Fibroblast of lung (primary cell): Measurements from ENCODE around the gene TCOF1. TPM values are rescaled to one million over a fixed set of nuclear protein-coding genes. Genes with fewer than 3 reads are reported as not detected.

ENCODE experiments used
- DNase-seq, 2 donors: peaks; one replicate each; pipeline versions ENCODE4 v3.0.0 to v3.0.0-alpha.2; 2010; ENCODE audit warnings: low read depth in 2 of 2
- H2AFZ ChIP-seq: 2 replicates; pipeline ENCODE4 v1.5.1; 2012; ENCODE audit warnings: low read length, control low read depth, inconsistent platforms
- H3K27ac ChIP-seq: 2 replicates; pipeline ENCODE4 v1.5.1; 2011; ENCODE audit warnings: low read length, control low read depth; ENCODE audit not compliant: insufficient read depth
- H3K27me3 ChIP-seq: 2 replicates; pipeline ENCODE4 v1.5.1; 2011; ENCODE audit warnings: mild to moderate bottlenecking, low read length; ENCODE audit not compliant: control insufficient read depth, insufficient read depth
- H3K36me3 ChIP-seq: 2 replicates; pipeline ENCODE4 v1.5.1; 2011; ENCODE audit warnings: low read length; ENCODE audit not compliant: control insufficient read depth, insufficient read depth
- H3K4me1 ChIP-seq: 2 replicates; pipeline ENCODE4 v1.5.1; 2011; ENCODE audit warnings: low read length; ENCODE audit not compliant: control insufficient read depth, insufficient read depth; ENCODE audit errors: extremely low read depth
- H3K4me2 ChIP-seq: 2 replicates; pipeline ENCODE4 v1.5.1; 2011; ENCODE audit warnings: low read length, control low read depth; ENCODE audit not compliant: insufficient read depth; ENCODE audit errors: extremely low read depth
- H3K4me3 ChIP-seq, 4 experiments: fragments of 200-600 bp in 1 of 4; sonication (generic) in 1 of 4; replicated peaks in 1 of 4; 2 replicates each; pipeline ENCODE4 v1.5.1; 2011 to 2016; ENCODE audit warnings: low read length in 4 of 4, low read depth in 3 of 4, mild to moderate bottlenecking in 3 of 4, control low read depth in 2 of 4, inconsistent platforms in 1 of 4, mixed read lengths in 1 of 4; ENCODE audit not compliant: insufficient read depth in 1 of 4; ENCODE audit errors: control extremely low read depth in 1 of 4
- H3K79me2 ChIP-seq: 2 replicates; pipeline ENCODE4 v1.5.1; 2012; ENCODE audit warnings: mild to moderate bottlenecking, low read length, inconsistent platforms; ENCODE audit not compliant: control insufficient read depth, insufficient read depth
- H3K9ac ChIP-seq: 2 replicates; pipeline ENCODE4 v1.5.1; 2011; ENCODE audit warnings: mild to moderate bottlenecking, low read length, control low read depth; ENCODE audit not compliant: insufficient read depth
- H3K9me3 ChIP-seq: 2 replicates; pipeline ENCODE4 v1.5.1; 2012; ENCODE audit warnings: low read depth, low read length; ENCODE audit not compliant: control insufficient read depth, insufficient read depth
- H4K20me1 ChIP-seq: 2 replicates; pipeline ENCODE4 v1.5.1; 2011; ENCODE audit warnings: low read length; ENCODE audit not compliant: control insufficient read depth, insufficient read depth; ENCODE audit errors: extremely low read depth
- CTCF ChIP-seq, 2 donors: IDR thresholded peaks in 1 of 2; conservative IDR thresholded peaks in 1 of 2; 1 replicate in 1 of 2; 2 replicates in 1 of 2; pipeline ENCODE4 v1.5.1; 2011 to 2012; ENCODE audit warnings: low read length in 2 of 2, control low read depth in 1 of 2, inconsistent platforms in 1 of 2, low read depth in 1 of 2, mild to moderate bottlenecking in 1 of 2
- EZH2 ChIP-seq: IDR thresholded peaks from 2 replicates; pipeline ENCODE4 v1.5.1; 2012; ENCODE audit warnings: low read length, control low read depth, mild to moderate bottlenecking; ENCODE audit errors: missing control alignments
- polyA plus RNA-seq, 2 donors: library from polyadenylated mRNA; depleted of rRNA in 1 of 2; stranded (reverse) in 1 of 2; unstranded in 1 of 2; fragments of >200 nt; gene quantifications; 2 replicates each; pipeline ENCODE4 v1.2.1, GENCODE V29; 2011 to 2012; ENCODE audit warnings: missing spikeins in 1 of 2
- total RNA-seq: library from RNA; depleted of rRNA; stranded (reverse); fragments of >200 nt; gene quantifications from 2 replicates; pipeline ENCODE4 v1.2.1, GENCODE V29; 2014

The TCOF1 gene
- total and polyA plus RNA-seq, 2 donors (not counting 1 experiment from before 2014, with no cell fraction given), result 8.5 to 10.6 TPM

- Histone ChIP-seq H3K4me1 (peaks cover 5% of the 10 kb centered on the region), H3K9me3 (no peaks in the 10 kb centered on the region), H3K4me3 (no peak overlapping the region), H3K9ac (no peak overlapping the region), H3K27me3 (no peaks in the 10 kb centered on the region), H4K20me1 (no peaks in the 10 kb centered on the region), H2AFZ (no peak overlapping the region), H3K36me3 (peaks cover 4% of the 10 kb centered on the region), H3K4me2 (no peak overlapping the region), H3K27ac (no peak overlapping the region), H3K79me2 (no peaks in the 10 kb centered on the region)
- TF ChIP-seq EZH2, result no peak
- no peak for DNase-seq
Observed at GRCh38 chr5:150404121-150404520, 46.6 kb downstream of the TCOF1 start.

DNA sequence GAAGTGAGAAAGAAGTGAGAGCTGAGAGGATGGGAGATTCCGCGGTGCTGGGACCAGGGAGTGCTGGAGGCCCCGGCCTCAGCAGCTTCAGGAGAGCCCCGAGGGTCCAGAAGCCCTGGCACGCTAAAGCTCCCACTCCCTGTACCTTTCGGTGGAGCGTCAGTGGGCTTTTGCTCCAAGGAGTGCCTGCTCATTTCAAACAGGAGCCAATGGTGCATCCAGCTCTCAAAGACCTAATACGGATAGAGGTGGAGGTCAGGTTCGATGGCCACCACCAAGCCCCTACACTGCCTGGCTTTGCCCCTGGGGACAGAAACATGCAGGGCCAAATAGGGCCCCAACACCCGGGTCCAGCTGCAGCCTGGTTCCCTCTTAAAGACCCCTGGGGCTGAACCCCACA is 47.0 kb downstream of the TCOF1 start:
- H3K4me2 ChIP-seq, result no peak overlapping the region
- no peak overlapping the region for H3K9ac ChIP-seq
- H3K27me3 ChIP-seq, result no peaks in the 10 kb centered on the region
- no peaks in the 10 kb centered on the region for H3K79me2 ChIP-seq
- H3K9me3 ChIP-seq, result no peaks in the 10 kb centered on the region
- no peak overlapping the region for H3K4me3 ChIP-seq
- H4K20me1 ChIP-seq, result no peaks in the 10 kb centered on the region
- TF ChIP-seq EZH2 (no peak), CTCF (conservative IDR thresholded peaks at IDR 0.05 in 1 of 2, IDR thresholded peaks at IDR 0.05 in 1 of 2; ENCODE audit: low read depth in 1 of 2, low read length in 2 of 2) (no peak)
- no peak overlapping the region for H3K27ac ChIP-seq
- no peak overlapping the region for H2AFZ ChIP-seq
- H3K36me3 ChIP-seq, result peaks cover 3% of the 10 kb centered on the region
- H3K4me1 ChIP-seq, result peaks cover 3% of the 10 kb centered on the region
- DNase-seq, result no peak

DNA sequence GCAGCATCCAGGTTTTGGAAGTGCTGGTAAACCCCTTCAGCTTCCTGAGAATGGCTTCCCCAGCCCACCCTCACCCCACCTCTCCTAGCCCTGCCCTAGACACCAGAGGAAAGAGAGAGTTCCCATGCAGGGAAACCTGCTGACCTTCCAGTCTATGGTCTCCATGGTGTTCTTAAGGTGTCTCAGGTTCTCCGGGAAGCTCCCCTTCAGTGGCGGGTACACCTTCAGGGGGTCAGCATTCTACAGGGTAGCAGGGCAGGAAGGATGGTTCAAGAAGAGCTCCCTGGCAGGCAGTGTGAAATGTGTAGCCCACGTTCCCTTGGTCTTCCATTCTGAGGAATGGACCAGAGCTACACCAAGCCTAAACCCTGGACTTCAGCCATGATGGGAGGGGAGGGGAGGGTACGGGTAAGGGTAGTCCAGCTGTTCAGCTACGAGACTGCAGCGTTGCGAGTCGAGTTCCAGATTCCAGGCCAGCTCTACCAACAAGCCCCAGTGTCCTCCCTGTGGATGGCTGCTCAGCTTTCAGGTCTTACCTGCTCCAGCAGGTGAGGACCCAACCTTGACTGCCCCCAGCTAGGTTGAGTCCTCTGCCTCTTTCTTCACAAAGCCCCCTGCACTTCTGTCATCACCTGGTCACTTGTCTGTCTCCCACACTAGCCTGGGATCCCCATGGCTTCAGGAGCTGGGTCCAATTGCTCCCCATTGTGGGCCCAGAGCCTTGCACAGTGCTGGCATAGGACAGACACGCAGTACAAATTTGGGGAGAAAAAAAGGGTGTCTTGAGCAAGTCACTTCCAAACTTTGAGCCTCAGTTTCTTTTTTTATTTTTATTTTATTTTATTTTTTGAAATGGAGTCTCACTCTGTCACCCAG is 47.7 kb downstream of the TCOF1 start:
- peaks cover 2% of the 10 kb centered on the region for H3K4me1 ChIP-seq
- DNase-seq, result no peak
- H4K20me1 ChIP-seq, result no peaks in the 10 kb centered on the region
- H3K4me3 ChIP-seq, result no peak overlapping the region
- no peaks in the 10 kb centered on the region for H3K9me3 ChIP-seq
- no peak overlapping the region for H2AFZ ChIP-seq
- H3K27me3 ChIP-seq, result no peaks in the 10 kb centered on the region
- no peaks in the 10 kb centered on the region for H3K36me3 ChIP-seq
- H3K9ac ChIP-seq, result no peak overlapping the region
- H3K4me2 ChIP-seq, result no peak overlapping the region
- no peak for TF ChIP-seq CTCF (conservative IDR thresholded peaks at IDR 0.05 in 1 of 2, IDR thresholded peaks at IDR 0.05 in 1 of 2; ENCODE audit: low read depth in 1 of 2, low read length in 2 of 2)
- TF ChIP-seq EZH2, result no peak
- no peak overlapping the region for H3K27ac ChIP-seq
- no peaks in the 10 kb centered on the region for H3K79me2 ChIP-seq
